Loucy (cell line): Measurements from ENCODE around the gene NUSAP1.
A peak's percentile ranks its signal among the peaks of the same experiment; 100 is the strongest.
"Not testable (repeated sequence)": the region's sequence is repeated elsewhere in the genome, so short reads cannot be mapped to it uniquely, and the experiment has no call there.

ENCODE experiments used
- H2AFZ ChIP-seq: fragments of 200-600 bp; sonication (generic); 2 replicates; pipeline ENCODE4 v1.6.0; 2016; ENCODE audit warnings: antibody characterized with exemption, mild to moderate bottlenecking, low read length, moderate library complexity
- H3F3A ChIP-seq: fragments of 200-600 bp; 2 replicates; pipeline ENCODE4 v1.6.0; 2016; ENCODE audit warnings: antibody characterized with exemption, low read depth, mild to moderate bottlenecking
- H3K27me3 ChIP-seq: fragments of 200-600 bp; sonication (generic); 2 replicates; pipeline ENCODE4 v1.6.1; 2014; ENCODE audit warnings: low read length, mild to moderate bottlenecking; ENCODE audit not compliant: insufficient read depth, poor library complexity, severe bottlenecking
- H3K36me3 ChIP-seq: fragments of 200-600 bp; sonication (generic); 2 replicates; pipeline ENCODE4 v1.6.1; 2016; ENCODE audit warnings: low read length; ENCODE audit not compliant: insufficient read depth
- H3K4me1 ChIP-seq: fragments of 200-600 bp; sonication (generic); 2 replicates; pipeline ENCODE4 v1.5.1; 2014; ENCODE audit warnings: low read length, mild to moderate bottlenecking; ENCODE audit not compliant: insufficient read depth, poor library complexity, severe bottlenecking
- H3K4me2 ChIP-seq: fragments of 200-600 bp; sonication (generic); 2 replicates; pipeline ENCODE4 v1.6.0; 2014; ENCODE audit warnings: antibody characterized with exemption, low read length, low read depth, mild to moderate bottlenecking; ENCODE audit not compliant: poor library complexity, severe bottlenecking
- H3K4me3 ChIP-seq: fragments of 200-600 bp; sonication (generic); 2 replicates; pipeline ENCODE4 v1.5.1; 2014; ENCODE audit warnings: low read length, mild to moderate bottlenecking, mixed read lengths; ENCODE audit not compliant: poor library complexity, severe bottlenecking
- H3K79me2 ChIP-seq: fragments of 200-600 bp; sonication (generic); 2 replicates; pipeline ENCODE4 v1.6.1; 2014; ENCODE audit warnings: low read length; ENCODE audit not compliant: insufficient read depth
- H3K9ac ChIP-seq: fragments of 200-600 bp; sonication (generic); 2 replicates; pipeline ENCODE4 v1.6.0; 2014; ENCODE audit warnings: mild to moderate bottlenecking, low read depth, low read length, moderate library complexity; ENCODE audit not compliant: poor library complexity, severe bottlenecking
- H3K9me2 ChIP-seq: fragments of 200-600 bp; sonication (generic); replicated peaks from 2 replicates; pipeline ENCODE4 v1.6.1; 2016; ENCODE audit warnings: low read depth, low read length, mixed read lengths
- H3K9me3 ChIP-seq: fragments of 200-600 bp; sonication (generic); 2 replicates; pipeline ENCODE4 v1.6.1; 2014; ENCODE audit warnings: mild to moderate bottlenecking, antibody characterized with exemption, low read length, low read depth; ENCODE audit not compliant: insufficient read depth
- H4K20me1 ChIP-seq: fragments of 200-600 bp; sonication (generic); 2 replicates; pipeline ENCODE4 v1.6.0; 2014; ENCODE audit warnings: antibody characterized with exemption, low read length, mild to moderate bottlenecking; ENCODE audit not compliant: insufficient read depth, poor library complexity, severe bottlenecking
- CTCF ChIP-seq: fragments of 200-600 bp; sonication (generic); conservative IDR thresholded peaks from 2 replicates; pipeline ENCODE4 v1.5.1; 2014; ENCODE audit warnings: mild to moderate bottlenecking, antibody characterized with exemption, low read length
- EZH2phosphoT487 ChIP-seq: fragments of 200-600 bp; IDR thresholded peaks from 2 replicates; pipeline ENCODE4 v1.6.1; 2018; ENCODE audit warnings: antibody characterized with exemption, mild to moderate bottlenecking, moderate library complexity, borderline replicate concordance

The NUSAP1 gene

DNA sequence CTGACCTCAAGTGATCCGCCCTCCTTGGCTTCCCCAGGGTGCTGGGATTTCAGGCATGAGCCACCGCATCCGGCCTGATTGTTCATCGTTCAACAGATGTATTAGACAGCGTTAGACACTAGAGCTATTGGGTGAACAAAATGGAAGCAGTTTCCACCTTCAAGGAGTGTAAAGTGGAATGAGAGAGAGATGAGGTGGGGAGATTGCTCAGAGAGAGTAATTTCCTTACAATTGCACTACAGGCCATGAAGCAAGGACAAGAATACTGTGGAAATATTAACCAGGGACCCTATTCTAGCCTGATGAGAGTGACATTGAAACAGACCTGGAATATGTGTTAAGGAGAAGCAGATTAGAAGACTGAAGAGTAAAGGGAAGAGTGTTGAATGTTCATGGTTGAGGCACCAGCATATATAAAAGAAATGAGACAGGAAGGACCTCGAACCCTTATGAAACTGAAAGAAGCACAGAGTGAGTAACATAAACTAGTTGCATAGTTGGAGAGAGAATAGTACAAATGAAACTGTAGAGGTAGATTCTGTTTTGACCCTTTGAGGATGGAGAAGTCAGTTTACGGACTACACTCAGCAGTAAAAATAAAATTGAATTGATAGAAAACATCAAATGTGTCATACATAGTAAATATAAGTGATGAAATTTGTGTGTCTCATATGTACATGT lies 91.4 kb downstream of the NUSAP1 start:
- Histone ChIP-seq H3K9ac (no peak overlapping the region), H3K4me2 (peak overlapping the region; percentile 3)

GRCh38 chr15:41424809-41425208 lies 92.1 kb downstream of the NUSAP1 start:
- no peaks in the 10 kb centered on the region for H3K27me3 ChIP-seq
- peaks cover 88% of the 10 kb centered on the region for H3K79me2 ChIP-seq
- peak overlapping the region; percentile 3 for H3K4me2 ChIP-seq
- TF ChIP-seq CTCF, result no peak
- TF ChIP-seq EZH2phosphoT487, result no peak
- no peaks in the 10 kb centered on the region for H3K9me3 ChIP-seq
- H3K4me1 ChIP-seq, result peaks cover 24% of the 10 kb centered on the region
- H3K9me2 ChIP-seq, result no peaks in the 10 kb centered on the region
- no peak overlapping the region for H3K4me3 ChIP-seq
- H3F3A ChIP-seq, result 0 out of 2 replicates have a peak, but pooled peaks cover 3% of the 10 kb centered on the region
- no peak overlapping the region for H2AFZ ChIP-seq
- peaks cover 4% of the 10 kb centered on the region; the same call in 1 of the 2 replicates for H3K36me3 ChIP-seq
- H3K9ac ChIP-seq, result no peak overlapping the region
- H4K20me1 ChIP-seq, result peaks cover 68% of the 10 kb centered on the region

More for the DNA sequence above, 91.4 kb downstream of the NUSAP1 start:
- H3K9me2 ChIP-seq, result no peaks in the 10 kb centered on the region
- H3K4me3 ChIP-seq, result no peak overlapping the region
- H3K4me1 ChIP-seq, result peaks cover 30% of the 10 kb centered on the region
- H3K9me3 ChIP-seq, result no peaks in the 10 kb centered on the region
- H3K79me2 ChIP-seq, result peaks cover 88% of the 10 kb centered on the region
- no peak for TF ChIP-seq CTCF
- no peak for TF ChIP-seq EZH2phosphoT487
- no peak overlapping the region for H2AFZ ChIP-seq
- 0 out of 2 replicates have a peak, but pooled peaks cover 1% of the 10 kb centered on the region for H3F3A ChIP-seq
- no peaks in the 10 kb centered on the region for H3K27me3 ChIP-seq
- H3K36me3 ChIP-seq, result peaks cover 4% of the 10 kb centered on the region; the same call in 1 of the 2 replicates
- H4K20me1 ChIP-seq, result peaks cover 70% of the 10 kb centered on the region

GRCh38 chr15:41425907-41426306 lies 93.2 kb downstream of the NUSAP1 start:
- not testable (repeated sequence) for H3F3A ChIP-seq, H3K4me2 ChIP-seq, H3K36me3 ChIP-seq, H3K9me2 ChIP-seq, H2AFZ ChIP-seq, H3K27me3 ChIP-seq, H3K9me3 ChIP-seq, H3K4me3 ChIP-seq, H3K9ac ChIP-seq
- H3K79me2 ChIP-seq, result peaks cover 87% of the 10 kb centered on the region
- peaks cover 62% of the 10 kb centered on the region for H4K20me1 ChIP-seq
- peaks cover 13% of the 10 kb centered on the region for H3K4me1 ChIP-seq
